H1 (cell line): ENCODE measurements around the gene SMG7. TPM values are rescaled to one million over a fixed set of nuclear protein-coding genes. Genes with fewer than 3 reads are reported as not detected.

Source experiments
- CTBP2 ChIP-seq: IDR thresholded peaks from 2 replicates; pipeline ENCODE4 v1.7.0; 2011; ENCODE audit warnings: borderline replicate concordance, mild to moderate bottlenecking, moderate library complexity, mixed read lengths, low read length; ENCODE audit not compliant: insufficient read depth, insufficient read length
- EZH2 ChIP-seq: fragments of 200-600 bp; sonication (generic); IDR thresholded peaks from 2 replicates; pipeline ENCODE4 v1.7.1; 2012; ENCODE audit warnings: low read depth, mild to moderate bottlenecking, moderate library complexity, low read length, inconsistent platforms; ENCODE audit not compliant: severe bottlenecking
- HDAC2 ChIP-seq, 2 experiments: fragments of 300-600 bp in 1 of 2; sonication (generic) in 1 of 2; IDR thresholded peaks; 2 replicates each; pipeline ENCODE4 v1.6.1; 2011 to 2012; ENCODE audit warnings: low read depth in 2 of 2, low read length in 2 of 2, mild to moderate bottlenecking in 2 of 2, moderate library complexity in 2 of 2, borderline replicate concordance in 1 of 2, inconsistent platforms in 1 of 2
- SAP30 ChIP-seq: fragments of 300-600 bp; sonication (generic); IDR thresholded peaks from 2 replicates; pipeline ENCODE4 v1.7.1; 2012; ENCODE audit warnings: low read length, moderate library complexity, mild to moderate bottlenecking, inconsistent platforms; ENCODE audit not compliant: insufficient read depth, insufficient replicate concordance
- TAF7 ChIP-seq: optimal IDR thresholded peaks from 2 replicates; pipeline ENCODE3; 2011; ENCODE audit warnings: low read depth, mild to moderate bottlenecking, inconsistent platforms, low read length, moderate library complexity, borderline replicate concordance
- polyA plus RNA-seq, 7 experiments: library from polyadenylated mRNA; depleted of rRNA in 3 of 7; stranded (reverse) in 5 of 7; unstranded in 2 of 7; fragments of >200 nt in 5 of 7; fragments of 200-250 nt in 2 of 7; gene quantifications; 1 replicate in 5 of 7; 2 replicates in 1 of 7; 4 replicates in 1 of 7; pipeline versions ENCODE4 v1.2.1 to v1.2.3, GENCODE V29; 2011 to 2013; ENCODE audit warnings: missing spikeins in 2 of 7, mixed read lengths in 2 of 7
- total RNA-seq: library from RNA; stranded (reverse); fragmentation: NEBNext Ultra II Directional; extraction: Animal tissue kit (Norgen Biotek cat#: 25700); gene quantifications from 2 replicates; pipeline ENCODE4 v1.2.1, GENCODE V29; 2021

SMG7 gene
- total and polyA plus RNA-seq, 2 of the 8 experiments (the other 6 are each of a cell fraction or from before 2014, with no cell fraction given), result 39.3 to 65.6 TPM

- TF ChIP-seq EZH2 (no peak), HDAC2 (IDR thresholded peaks at IDR 0.05; ENCODE audit: borderline replicate concordance in 1 of 2, low read depth in 2 of 2, low read length in 2 of 2) (no peak), CTBP2 (no peak), TAF7 (no peak), SAP30 (no peak)
These were observed 104.2 kb downstream of the SMG7 start (continued) for GRCh38 chr1:183576537-183576936.
